ENCODE data around the gene DMRT1. TPM values are rescaled to one million over a fixed set of nuclear protein-coding genes. Genes with fewer than 3 reads are reported as not detected.

The DMRT1 gene
- total RNA-seq, 1 experiment from 2014 or later = not detected

GRCh38 chr9:959914-960313 lies 118.4 kb downstream of the DMRT1 start:
- intact Hi-C loops (cut with micrococcal nuclease; ENCODE audit: unreplicated experiment) = no loop called here
- no TSS peak for BruUV-seq (replicated peaks)
- ATAC-seq (no peak), DNase-seq (ENCODE audit: low read depth, low spot score) (no peak)
- no peak overlapping the region for H3K27ac ChIP-seq (ENCODE audit: low read length)
- in situ Hi-C loops (cut with HindIII; ENCODE audit: low pct_unique_long_range_greater_than_20kb, low sequenced_read_pairs) = no loop called here
- no peaks in the 10 kb centered on the region for H3K9me3 ChIP-seq (ENCODE audit: control insufficient read depth, insufficient read depth, low read depth, low read length)
- no peaks in the 10 kb centered on the region for H3K4me1 ChIP-seq (ENCODE audit: control insufficient read depth, insufficient read depth, low read length)
- TF ChIP-seq REST (IDR thresholded peaks at IDR 0.05; ENCODE audit: insufficient read depth in 1 of 2, low read depth in 2 of 2, low read length in 1 of 2) = no peak
- no peak for TF ChIP-seq SIN3A (IDR thresholded peaks at IDR 0.05; ENCODE audit: borderline replicate concordance, insufficient read depth, low read depth, low read length)
- no peak for TF ChIP-seq CTCF (IDR thresholded peaks at IDR 0.05)
- no peak for TF ChIP-seq TCF7L2 (IDR thresholded peaks at IDR 0.05; ENCODE audit: low read depth, low read length)
- no peak for TF ChIP-seq POLR2AphosphoS5 (IDR thresholded peaks at IDR 0.05; ENCODE audit: low read depth, low read length)
- ChIA-PET POLR2A (no interaction called here), CTCF (no interaction called here)
- H3K4me3 ChIP-seq (ENCODE audit: low read depth in 2 of 2, low read length in 2 of 2) = no peak overlapping the region
- H3K27me3 ChIP-seq (ENCODE audit: control insufficient read depth, insufficient read depth, low read length) = no peaks in the 10 kb centered on the region
- H3K36me3 ChIP-seq (ENCODE audit: control insufficient read depth, insufficient read depth, low read length) = no peaks in the 10 kb centered on the region

GRCh38 chr9:962023-962422 lies 120.5 kb downstream of the DMRT1 start:
- DNase-seq (ENCODE audit: low read depth, low spot score) (peak; percentile 2), ATAC-seq (no peak)
- no peak for TF ChIP-seq REST (IDR thresholded peaks at IDR 0.05; ENCODE audit: insufficient read depth in 1 of 2, low read depth in 2 of 2, low read length in 1 of 2)
- TF ChIP-seq TCF7L2 (IDR thresholded peaks at IDR 0.05; ENCODE audit: low read depth, low read length) = no peak
- ChIA-PET POLR2A (no interaction called here), CTCF (no interaction called here)
- no peak overlapping the region for H3K27ac ChIP-seq (ENCODE audit: low read length)
- no peaks in the 10 kb centered on the region for H3K27me3 ChIP-seq (ENCODE audit: control insufficient read depth, insufficient read depth, low read length)
- BruUV-seq (replicated peaks) = no TSS peak
- intact Hi-C loops (cut with micrococcal nuclease; ENCODE audit: unreplicated experiment) = no loop called here
- H3K4me1 ChIP-seq (ENCODE audit: control insufficient read depth, insufficient read depth, low read length) = no peaks in the 10 kb centered on the region
- no peaks in the 10 kb centered on the region for H3K36me3 ChIP-seq (ENCODE audit: control insufficient read depth, insufficient read depth, low read length)
- no peak overlapping the region for H3K4me3 ChIP-seq (ENCODE audit: low read depth in 2 of 2, low read length in 2 of 2)
- in situ Hi-C loops (cut with HindIII; ENCODE audit: low pct_unique_long_range_greater_than_20kb, low sequenced_read_pairs) = no loop called here
- H3K9me3 ChIP-seq (ENCODE audit: control insufficient read depth, insufficient read depth, low read depth, low read length) = no peaks in the 10 kb centered on the region

Data from Panc1 (cell line).